ENCODE data around the gene SIM1.

DNA sequence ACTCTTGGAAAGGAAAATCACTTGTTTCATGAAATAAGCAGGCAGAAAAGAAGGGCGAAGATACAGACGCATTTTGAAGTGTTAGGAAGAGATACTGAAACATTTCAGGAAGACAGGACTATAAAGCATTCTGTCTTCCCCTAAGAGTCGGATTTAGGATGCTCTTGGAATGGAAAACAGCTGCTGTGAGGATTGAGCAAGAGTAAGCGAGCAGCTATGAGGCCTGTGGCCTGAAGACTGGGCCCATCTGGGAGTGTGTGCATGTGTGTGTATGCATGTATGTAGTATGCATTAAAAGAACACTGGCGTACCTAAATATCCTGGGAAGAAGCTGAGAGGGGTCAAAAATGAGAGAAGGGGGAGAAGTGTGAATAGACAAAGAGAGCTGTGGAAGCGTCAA lies 83.6 kb downstream of the SIM1 start:
- TF ChIP-seq GATA2 (IDR thresholded peaks at IDR 0.05; ENCODE audit: low read depth, low read length) (no peak), GATA3 (IDR thresholded peaks at IDR 0.05; ENCODE audit: low read depth, low read length) (no peak)

Data from SH-SY5Y (cell line).